ENCODE measurements around the gene CYTL1.
A peak's percentile ranks its signal among the peaks of the same experiment; 100 is the strongest.

CYTL1 gene

GRCh38 chr4:4995103-4995907, 24.0 kb downstream of the CYTL1 start:
- DNase-seq, result peak; percentile 40

- DNase-seq, result no peak
Measured at GRCh38 chr4:4994312-4995097, 24.8 kb downstream of the CYTL1 start.

- no peak for DNase-seq
Measured at GRCh38 chr4:4992833-4993232, 26.4 kb downstream of the CYTL1 start.

- DNase-seq, result no peak
Measured at GRCh38 chr4:4991541-4992099, 27.6 kb downstream of the CYTL1 start.

- no peak for DNase-seq
Measured at GRCh38 chr4:4990857-4991540, 28.3 kb downstream of the CYTL1 start.

- no peak for DNase-seq
Measured at GRCh38 chr4:4990329-4990728, 28.9 kb downstream of the CYTL1 start.

- DNase-seq, result no peak
Measured at GRCh38 chr4:4989083-4989622, 30.1 kb downstream of the CYTL1 start.

GRCh38 chr4:4987656-4988055, 31.6 kb downstream of the CYTL1 start:
- no peak for DNase-seq

GRCh38 chr4:4986841-4987240, 32.4 kb downstream of the CYTL1 start:
- DNase-seq, result no peak

- no peak for DNase-seq
Measured at GRCh38 chr4:4985844-4986243, 33.4 kb downstream of the CYTL1 start.

- DNase-seq, result no peak
Measured at GRCh38 chr4:4985036-4985435, 34.2 kb downstream of the CYTL1 start.

GRCh38 chr4:4984186-4984585, 35.1 kb downstream of the CYTL1 start:
- DNase-seq, result no peak

GRCh38 chr4:4981827-4982226, 37.4 kb downstream of the CYTL1 start:
- DNase-seq, result no peak

GRCh38 chr4:4981427-4981826, 37.8 kb downstream of the CYTL1 start:
- DNase-seq, result no peak

GRCh38 chr4:4980621-4981230, 38.5 kb downstream of the CYTL1 start:
- DNase-seq, result no peak

- no peak for DNase-seq
Measured at GRCh38 chr4:4979971-4980370, 39.3 kb downstream of the CYTL1 start.

- DNase-seq, result no peak
Measured at GRCh38 chr4:4974727-4975126, 44.5 kb downstream of the CYTL1 start.

GRCh38 chr4:4971796-4972195, 47.5 kb downstream of the CYTL1 start:
- DNase-seq, result no peak

- no peak for DNase-seq
Measured at GRCh38 chr4:4969298-4969697, 50.0 kb downstream of the CYTL1 start.

- DNase-seq, result no peak
Measured at GRCh38 chr4:4968161-4968725, 51.0 kb downstream of the CYTL1 start.

Measured in NCI-H69 (cell line).